Measurements from ENCODE around the gene GGT5. TPM values are rescaled to one million over a fixed set of nuclear protein-coding genes. Genes with fewer than 3 reads are reported as not detected.

Gene GGT5
- total and polyA plus RNA-seq, 2 of the 13 experiments (the other 11 are each of a cell fraction or from before 2014, with no cell fraction given) = 0.69 to 3.1 TPM

- TF ChIP-seq, protein P1, sequence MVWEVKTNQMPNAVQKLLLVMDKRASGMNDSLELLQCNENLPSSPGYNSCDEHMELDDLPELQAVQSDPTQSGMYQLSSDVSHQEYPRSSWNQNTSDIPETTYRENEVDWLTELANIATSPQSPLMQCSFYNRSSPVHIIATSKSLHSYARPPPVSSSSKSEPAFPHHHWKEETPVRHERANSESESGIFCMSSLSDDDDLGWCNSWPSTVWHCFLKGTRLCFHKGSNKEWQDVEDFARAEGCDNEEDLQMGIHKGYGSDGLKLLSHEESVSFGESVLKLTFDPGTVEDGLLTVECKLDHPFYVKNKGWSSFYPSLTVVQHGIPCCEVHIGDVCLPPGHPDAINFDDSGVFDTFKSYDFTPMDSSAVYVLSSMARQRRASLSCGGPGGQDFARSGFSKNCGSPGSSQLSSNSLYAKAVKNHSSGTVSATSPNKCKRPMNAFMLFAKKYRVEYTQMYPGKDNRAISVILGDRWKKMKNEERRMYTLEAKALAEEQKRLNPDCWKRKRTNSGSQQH (CRISPR knock-in tag; IDR thresholded peaks at IDR 0.05; ENCODE audit: low read depth) = no peak
- TF ChIP-seq GTF3A (CRISPR knock-in tag; conservative IDR thresholded peaks at IDR 0.05) = no peak
- TF ChIP-seq MIER3 (CRISPR knock-in tag; IDR thresholded peaks at IDR 0.05; ENCODE audit: borderline replicate concordance) = no peak
- TF ChIP-seq, protein P2, sequence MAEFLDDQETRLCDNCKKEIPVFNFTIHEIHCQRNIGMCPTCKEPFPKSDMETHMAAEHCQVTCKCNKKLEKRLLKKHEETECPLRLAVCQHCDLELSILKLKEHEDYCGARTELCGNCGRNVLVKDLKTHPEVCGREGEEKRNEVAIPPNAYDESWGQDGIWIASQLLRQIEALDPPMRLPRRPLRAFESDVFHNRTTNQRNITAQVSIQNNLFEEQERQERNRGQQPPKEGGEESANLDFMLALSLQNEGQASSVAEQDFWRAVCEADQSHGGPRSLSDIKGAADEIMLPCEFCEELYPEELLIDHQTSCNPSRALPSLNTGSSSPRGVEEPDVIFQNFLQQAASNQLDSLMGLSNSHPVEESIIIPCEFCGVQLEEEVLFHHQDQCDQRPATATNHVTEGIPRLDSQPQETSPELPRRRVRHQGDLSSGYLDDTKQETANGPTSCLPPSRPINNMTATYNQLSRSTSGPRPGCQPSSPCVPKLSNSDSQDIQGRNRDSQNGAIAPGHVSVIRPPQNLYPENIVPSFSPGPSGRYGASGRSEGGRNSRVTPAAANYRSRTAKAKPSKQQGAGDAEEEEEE (CRISPR knock-in tag; IDR thresholded peaks at IDR 0.05; ENCODE audit: borderline replicate concordance) = no peak
- TF ChIP-seq MYC (CRISPR knock-in tag; IDR thresholded peaks at IDR 0.05; ENCODE audit: borderline replicate concordance) = no peak
- TF ChIP-seq ZNF792 (CRISPR knock-in tag; IDR thresholded peaks at IDR 0.05) = no peak
- TF ChIP-seq ATF5 (CRISPR knock-in tag; IDR thresholded peaks at IDR 0.05; ENCODE audit: low read depth) = no peak
- no peak for TF ChIP-seq ZNF749 (CRISPR knock-in tag; IDR thresholded peaks at IDR 0.05; ENCODE audit: borderline replicate concordance)
- TF ChIP-seq, protein P3, sequence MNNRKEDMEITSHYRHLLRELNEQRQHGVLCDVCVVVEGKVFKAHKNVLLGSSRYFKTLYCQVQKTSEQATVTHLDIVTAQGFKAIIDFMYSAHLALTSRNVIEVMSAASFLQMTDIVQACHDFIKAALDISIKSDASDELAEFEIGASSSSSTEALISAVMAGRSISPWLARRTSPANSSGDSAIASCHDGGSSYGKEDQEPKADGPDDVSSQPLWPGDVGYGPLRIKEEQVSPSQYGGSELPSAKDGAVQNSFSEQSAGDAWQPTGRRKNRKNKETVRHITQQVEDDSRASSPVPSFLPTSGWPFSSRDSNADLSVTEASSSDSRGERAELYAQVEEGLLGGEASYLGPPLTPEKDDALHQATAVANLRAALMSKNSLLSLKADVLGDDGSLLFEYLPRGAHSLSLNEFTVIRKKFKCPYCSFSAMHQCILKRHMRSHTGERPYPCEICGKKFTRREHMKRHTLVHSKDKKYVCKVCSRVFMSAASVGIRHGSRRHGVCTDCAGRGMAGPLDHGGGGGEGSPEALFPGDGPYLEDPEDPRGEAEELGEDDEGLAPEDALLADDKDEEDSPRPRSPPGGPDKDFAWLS (CRISPR knock-in tag; IDR thresholded peaks at IDR 0.05; ENCODE audit: borderline replicate concordance) = no peak
- TF ChIP-seq MXD4 (CRISPR knock-in tag; IDR thresholded peaks at IDR 0.05) = 0 out of 2 replicates have a peak, but pooled peaks have one; percentile 50
- TF ChIP-seq ZSCAN31 (CRISPR knock-in tag; IDR thresholded peaks at IDR 0.05; ENCODE audit: low read depth) = 0 out of 2 replicates have a peak, but pooled peaks have one; percentile 53
- TF ChIP-seq RELA (CRISPR knock-in tag; IDR thresholded peaks at IDR 0.05) = no peak
- TF ChIP-seq SMAD3 (CRISPR knock-in tag; IDR thresholded peaks at IDR 0.05) = no peak
- no peak for TF ChIP-seq ZNF292 (CRISPR knock-in tag; IDR thresholded peaks at IDR 0.05; ENCODE audit: borderline replicate concordance, low read depth)
- no peak for TF ChIP-seq SMYD3 (CRISPR knock-in tag; IDR thresholded peaks at IDR 0.05)
- peak; percentile 59; the same call in 1 of the 2 replicates for TF ChIP-seq TFAP4 (IDR thresholded peaks at IDR 0.05; ENCODE audit: borderline replicate concordance, low read depth)
- TF ChIP-seq GFI1 (CRISPR knock-in tag; IDR thresholded peaks at IDR 0.05; ENCODE audit: borderline replicate concordance) = no peak
Measured at GRCh38 chr22:24189249-24190158, 55.4 kb downstream of the GGT5 start (continued).

Measured in HepG2 (cell line).